Cardiac fibroblast (primary cell): ENCODE data around the gene CERS3.
A peak's percentile ranks its signal among the peaks of the same experiment; 100 is the strongest.

Experiments used
- DNase-seq, 2 donors: peaks; one replicate each; pipeline versions ENCODE4 v3.0.0 to v3.0.0-alpha.2; 2010; ENCODE audit warnings: low read depth in 2 of 2
- H3K4me3 ChIP-seq, 2 donors: replicated peaks in 1 of 2; 1 replicate in 1 of 2; 2 replicates in 1 of 2; pipeline ENCODE4 v1.5.1; 2011; ENCODE audit warnings: low read depth in 2 of 2, low read length in 2 of 2, mild to moderate bottlenecking in 2 of 2, moderate library complexity in 1 of 2
- TF ChIP-seq, protein P1 (sequence below): IDR thresholded peaks from one replicate; pipeline ENCODE4 v1.5.1; 2011; ENCODE audit warnings: low read depth, mild to moderate bottlenecking, low read length, inconsistent platforms

The CERS3 gene

DNA sequence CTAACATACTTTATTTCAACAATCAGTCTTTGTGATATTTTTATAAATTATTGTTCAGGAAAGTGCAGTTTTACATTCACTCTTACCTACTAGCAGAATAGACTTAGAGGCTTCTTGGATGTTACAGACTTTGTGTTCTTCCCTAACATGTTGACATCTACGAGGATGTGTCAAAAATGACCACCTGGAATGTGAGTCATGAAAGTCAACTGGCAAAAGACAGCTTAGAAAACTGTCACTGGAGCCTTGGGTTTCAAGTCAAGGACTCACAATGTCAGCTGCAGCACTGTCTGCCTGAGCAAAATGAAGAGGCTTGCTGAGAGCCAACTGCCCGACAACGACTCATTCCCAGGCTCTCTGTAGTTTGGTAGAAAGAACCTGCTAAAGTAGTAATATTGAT lies 91.5 kb downstream of the CERS3 start:
- TF ChIP-seq, protein P1, sequence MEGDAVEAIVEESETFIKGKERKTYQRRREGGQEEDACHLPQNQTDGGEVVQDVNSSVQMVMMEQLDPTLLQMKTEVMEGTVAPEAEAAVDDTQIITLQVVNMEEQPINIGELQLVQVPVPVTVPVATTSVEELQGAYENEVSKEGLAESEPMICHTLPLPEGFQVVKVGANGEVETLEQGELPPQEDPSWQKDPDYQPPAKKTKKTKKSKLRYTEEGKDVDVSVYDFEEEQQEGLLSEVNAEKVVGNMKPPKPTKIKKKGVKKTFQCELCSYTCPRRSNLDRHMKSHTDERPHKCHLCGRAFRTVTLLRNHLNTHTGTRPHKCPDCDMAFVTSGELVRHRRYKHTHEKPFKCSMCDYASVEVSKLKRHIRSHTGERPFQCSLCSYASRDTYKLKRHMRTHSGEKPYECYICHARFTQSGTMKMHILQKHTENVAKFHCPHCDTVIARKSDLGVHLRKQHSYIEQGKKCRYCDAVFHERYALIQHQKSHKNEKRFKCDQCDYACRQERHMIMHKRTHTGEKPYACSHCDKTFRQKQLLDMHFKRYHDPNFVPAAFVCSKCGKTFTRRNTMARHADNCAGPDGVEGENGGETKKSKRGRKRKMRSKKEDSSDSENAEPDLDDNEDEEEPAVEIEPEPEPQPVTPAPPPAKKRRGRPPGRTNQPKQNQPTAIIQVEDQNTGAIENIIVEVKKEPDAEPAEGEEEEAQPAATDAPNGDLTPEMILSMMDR = no peak
- no peak for DNase-seq
- H3K4me3 ChIP-seq = no peak overlapping the region

DNA sequence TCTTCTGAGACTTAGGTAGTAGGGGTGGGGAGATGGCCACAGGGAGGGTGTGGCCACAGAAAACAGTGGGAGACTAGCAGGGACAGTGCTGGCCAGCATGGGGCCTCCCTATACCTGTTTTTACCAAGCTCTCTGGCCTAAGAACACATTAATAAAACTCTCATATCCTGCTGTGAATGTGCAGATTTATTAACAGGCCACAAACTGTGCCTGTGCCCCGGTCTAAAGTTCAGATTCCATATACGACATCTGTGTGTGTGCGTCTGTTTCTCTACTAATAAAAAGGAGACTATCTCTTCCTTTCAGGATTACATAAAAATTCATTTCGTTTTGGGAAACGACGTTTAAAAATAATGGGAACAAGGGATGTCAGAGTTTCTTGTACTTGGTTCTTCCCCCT lies 94.2 kb downstream of the CERS3 start:
- DNase-seq = no peak
- no peak overlapping the region for H3K4me3 ChIP-seq
- TF ChIP-seq, protein P1 = no peak

DNA sequence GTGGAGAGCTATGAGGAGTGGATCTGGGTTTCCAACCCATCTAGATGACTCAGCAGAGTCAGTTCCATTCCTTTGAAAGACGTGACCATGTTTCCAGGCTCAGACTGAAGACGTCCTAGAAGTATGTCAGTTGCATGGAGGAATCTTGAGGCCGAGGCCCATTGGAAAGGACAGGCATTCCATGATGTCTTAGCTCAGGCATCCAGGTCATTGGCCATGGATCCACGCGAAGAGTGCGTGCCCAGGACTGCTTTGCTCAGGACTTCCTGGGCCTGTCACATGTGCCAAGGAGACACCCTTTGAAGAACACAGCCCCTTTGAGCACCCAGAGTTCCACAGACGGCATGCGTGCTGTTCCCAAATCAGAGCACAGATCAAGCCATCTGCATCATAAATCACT lies 94.7 kb downstream of the CERS3 start:
- DNase-seq = no peak
- TF ChIP-seq, protein P1 = no peak
- H3K4me3 ChIP-seq = no peak overlapping the region

DNA sequence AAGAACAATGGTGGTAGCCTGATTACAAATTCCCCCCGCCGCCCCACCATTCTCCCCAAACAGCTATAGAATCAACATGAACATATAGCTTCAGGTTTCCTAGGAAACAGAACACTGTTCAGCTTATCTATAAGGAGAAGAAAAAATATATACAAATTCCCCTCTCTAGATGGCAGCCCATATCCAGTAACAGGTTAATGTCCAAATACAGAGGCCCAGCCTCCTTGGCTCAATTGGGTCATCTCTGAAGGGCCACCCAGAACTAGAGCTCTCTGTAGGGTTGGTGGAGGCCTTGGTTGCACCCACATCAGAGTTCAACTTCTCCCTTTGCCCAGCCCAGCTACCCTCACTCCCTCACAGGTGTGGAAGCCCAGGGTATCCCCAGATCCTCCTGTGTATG lies 95.4 kb downstream of the CERS3 start:
- no peak overlapping the region for H3K4me3 ChIP-seq
- no peak for DNase-seq
- TF ChIP-seq, protein P1 = no peak

DNA sequence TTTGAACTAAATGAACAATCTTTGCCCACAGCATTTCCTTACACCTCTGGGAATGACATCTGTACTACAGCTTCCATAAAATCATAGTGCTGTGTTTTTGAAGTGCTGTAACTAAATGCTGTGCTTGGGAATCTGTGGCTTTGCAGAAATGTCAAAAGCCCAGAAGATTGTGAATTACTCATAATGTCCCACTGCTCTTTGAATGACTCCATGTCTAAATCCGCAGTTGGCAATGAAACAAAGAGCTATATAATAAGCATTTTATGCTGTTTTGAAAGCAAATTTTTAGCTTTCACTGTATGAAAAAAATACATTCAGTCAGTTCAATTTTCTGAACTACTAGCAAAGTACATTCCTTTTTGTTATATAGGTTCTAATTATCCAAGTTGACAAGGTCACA lies 98.3 kb downstream of the CERS3 start:
- no peak for DNase-seq

DNA sequence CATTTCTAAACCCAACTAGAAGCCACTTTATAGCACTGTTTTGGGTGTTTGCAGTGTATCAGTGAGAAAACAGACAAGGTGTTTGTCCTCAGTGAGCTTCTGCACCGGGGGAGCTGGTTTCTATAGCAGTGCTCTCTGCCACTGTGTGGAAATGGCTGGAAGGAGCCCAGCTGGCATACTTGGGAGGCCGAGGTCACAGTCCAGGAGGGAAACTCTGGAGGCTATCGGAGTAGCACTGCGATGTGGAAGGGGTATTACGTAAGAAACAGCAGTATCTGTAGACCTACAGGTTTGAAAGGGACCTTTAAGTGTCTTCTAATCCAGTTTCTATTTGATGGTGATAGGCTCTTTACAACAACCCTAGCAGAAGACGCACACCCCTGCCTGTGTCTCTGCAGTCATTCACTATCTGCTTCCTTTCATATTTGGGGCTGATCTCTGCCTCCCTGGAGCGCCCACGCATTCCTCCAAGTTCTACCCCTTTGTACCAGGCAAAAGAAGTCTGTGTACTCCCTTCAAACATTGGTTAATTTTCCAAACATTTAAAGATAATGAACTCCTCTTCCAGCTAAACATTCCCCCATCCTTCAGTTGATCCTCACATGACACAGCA lies 99.5 kb downstream of the CERS3 start:
- TF ChIP-seq, protein P1 = no peak
- no peak overlapping the region for H3K4me3 ChIP-seq
- DNase-seq = peak in 1 of 2 donors; percentile 14

More for the DNA sequence above, 98.3 kb downstream of the CERS3 start:
- TF ChIP-seq, protein P1 = no peak
- no peak overlapping the region for H3K4me3 ChIP-seq

DNA sequence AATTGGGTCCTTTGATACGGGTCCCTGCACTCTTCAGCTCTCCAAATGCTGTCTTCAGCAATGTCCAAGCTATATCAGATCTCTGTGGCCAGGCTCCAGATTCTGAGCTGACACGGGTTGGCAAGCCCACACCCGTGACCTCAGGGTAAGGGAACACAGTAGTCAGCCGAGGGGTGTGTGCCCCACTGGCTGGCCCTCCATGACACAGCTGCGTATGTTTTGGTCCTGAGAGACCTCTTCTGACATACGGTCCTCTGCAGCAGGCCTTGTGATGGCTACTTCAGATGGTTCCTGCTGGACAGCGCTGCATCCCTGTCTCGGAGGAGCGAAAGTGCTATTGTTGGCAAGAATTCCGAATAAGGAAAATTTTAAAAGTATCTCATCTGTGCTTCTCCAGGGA lies 101.8 kb downstream of the CERS3 start:
- DNase-seq = no peak
- TF ChIP-seq, protein P1 = no peak
- no peak overlapping the region for H3K4me3 ChIP-seq
